Measurements from ENCODE around the gene DOCK9.
A peak's percentile ranks its signal among the peaks of the same experiment; 100 is the strongest.
"Not testable (repeated sequence)": the region's sequence is repeated elsewhere in the genome, so short reads cannot be mapped to it uniquely, and the experiment has no call there.

The DOCK9 gene

DNA sequence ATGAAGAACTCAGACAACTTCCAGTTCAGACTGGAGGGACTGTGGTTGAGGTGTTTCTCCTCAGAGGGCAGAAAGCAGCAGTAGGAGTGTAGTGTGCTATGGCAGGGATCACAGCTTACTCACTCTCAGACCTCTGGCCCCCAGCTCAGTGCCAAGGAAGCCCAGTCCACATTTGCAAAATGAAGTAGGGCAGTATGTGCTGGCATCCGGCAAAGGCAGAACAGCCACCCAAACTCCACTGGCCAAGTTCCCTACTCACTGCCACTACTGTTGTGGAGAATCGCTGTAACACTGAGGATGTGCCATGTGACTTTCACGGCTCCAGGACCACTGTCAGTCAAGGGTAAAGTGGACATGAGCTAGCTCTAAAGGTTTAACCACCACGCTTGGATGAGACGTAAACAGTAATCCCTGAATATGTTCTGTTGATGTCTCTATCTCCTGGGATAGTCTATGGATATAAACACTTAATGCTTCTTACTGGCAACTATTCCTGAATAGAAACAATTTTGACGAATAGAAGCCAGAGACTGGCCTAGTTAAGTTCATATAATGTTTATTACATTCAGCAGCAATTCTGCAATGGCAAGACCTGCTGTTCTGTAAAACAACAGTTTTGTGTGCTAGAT, 158.4 kb downstream of the DOCK9 start:
- no peak for DNase-seq

GRCh38 chr13:98816406-98816805, 161.5 kb downstream of the DOCK9 start:
- DNase-seq = no peak

GRCh38 chr13:98813993-98814392, 163.9 kb downstream of the DOCK9 start:
- DNase-seq = no peak

DNA sequence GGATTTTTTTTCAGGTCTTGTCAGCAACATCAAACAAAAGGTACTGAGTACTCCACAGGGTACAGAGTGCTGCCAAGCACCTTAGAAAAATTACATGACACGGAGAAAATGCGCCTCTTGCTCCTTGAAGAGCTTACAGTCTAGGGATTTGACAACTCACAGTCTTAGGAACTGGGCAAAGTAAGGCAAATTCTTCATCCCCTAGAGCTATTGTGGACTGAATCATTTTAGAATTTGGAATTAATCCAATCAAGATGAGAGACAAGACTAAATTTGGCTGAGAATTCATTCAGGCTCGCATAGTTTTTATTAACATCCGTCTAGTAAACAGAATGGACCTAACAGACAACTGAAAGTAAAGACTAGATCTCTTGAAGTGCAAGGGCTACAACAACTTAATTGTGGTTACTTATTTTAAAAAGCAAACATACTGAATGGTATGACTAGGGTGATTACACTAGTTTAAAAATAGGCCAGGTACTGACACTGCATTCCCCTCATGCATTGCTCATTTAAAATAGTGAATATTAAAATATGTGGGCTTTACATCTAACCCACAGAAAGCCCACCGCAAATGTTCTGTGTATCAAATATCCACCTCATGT, 165.6 kb downstream of the DOCK9 start:
- not testable (repeated sequence) for DNase-seq

GRCh38 chr13:98810746-98811145, 167.1 kb downstream of the DOCK9 start:
- DNase-seq = peak; percentile 10

DNA sequence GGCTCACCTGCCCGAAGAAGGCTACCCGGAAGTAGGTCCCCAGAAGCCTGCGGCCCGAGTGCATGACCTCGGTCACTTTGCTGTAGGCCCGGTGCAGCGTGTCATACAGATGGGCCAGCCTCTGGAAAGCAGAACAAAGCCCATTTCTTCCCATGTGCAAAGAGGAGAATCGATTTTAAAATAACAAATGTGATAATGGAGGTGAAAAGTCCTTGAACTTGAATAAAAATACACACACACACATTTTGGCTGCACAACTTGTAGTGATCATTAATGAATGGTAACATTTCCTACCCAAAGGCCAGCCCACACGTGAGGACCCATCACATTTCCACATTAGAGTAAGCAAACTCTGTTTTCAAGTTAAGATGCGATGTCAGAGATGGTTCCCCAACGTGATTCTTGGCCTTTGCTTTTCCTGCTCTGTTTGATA, 168.5 kb downstream of the DOCK9 start:
- DNase-seq = no peak

GRCh38 chr13:98807774-98808173, 170.1 kb downstream of the DOCK9 start:
- DNase-seq = no peak

DNA sequence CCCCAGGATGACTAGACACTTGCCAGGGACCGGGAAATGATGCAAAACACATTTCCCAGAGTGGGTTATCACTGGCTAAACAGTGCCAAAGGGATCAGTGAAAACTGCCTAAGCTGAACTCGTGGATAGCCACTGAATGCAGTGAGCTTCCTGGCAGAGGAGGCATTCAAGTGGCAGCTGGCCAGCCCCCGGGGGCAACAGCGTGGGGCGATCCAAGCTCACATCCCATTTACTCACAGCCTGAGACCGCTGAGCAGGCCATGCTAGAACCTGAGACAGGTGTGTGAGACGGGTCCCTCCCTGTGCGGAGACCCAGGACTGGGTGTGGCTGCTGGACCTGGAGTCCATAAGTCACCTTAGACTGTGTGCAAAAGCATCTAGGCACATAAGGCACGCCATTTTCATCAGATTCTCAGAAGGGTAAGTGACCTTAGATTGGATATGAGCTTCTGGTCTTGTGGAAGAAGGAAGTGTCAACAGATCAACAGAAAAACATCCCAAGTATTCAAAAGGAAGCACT, 173.5 kb downstream of the DOCK9 start:
- no peak for DNase-seq

DNA sequence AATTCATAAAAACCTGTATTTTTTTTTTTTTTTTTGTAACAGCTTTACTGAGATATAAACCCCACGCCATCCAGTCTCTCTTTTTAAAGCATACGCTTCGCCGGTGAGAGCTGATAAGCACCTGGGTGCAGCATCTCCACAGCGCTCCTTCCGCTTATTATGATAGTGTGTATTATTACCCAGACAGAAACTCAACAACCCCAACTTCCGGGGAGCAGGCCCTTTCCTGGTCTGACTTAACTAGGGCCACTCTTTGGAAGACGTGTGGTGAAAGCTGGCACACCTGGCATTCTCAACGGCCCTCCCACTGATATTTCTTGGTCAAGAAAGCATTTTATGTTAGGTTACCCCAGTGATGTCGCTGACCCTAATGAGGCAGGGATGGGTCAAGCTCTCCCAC, 173.9 kb downstream of the DOCK9 start:
- DNase-seq = no peak

DNA sequence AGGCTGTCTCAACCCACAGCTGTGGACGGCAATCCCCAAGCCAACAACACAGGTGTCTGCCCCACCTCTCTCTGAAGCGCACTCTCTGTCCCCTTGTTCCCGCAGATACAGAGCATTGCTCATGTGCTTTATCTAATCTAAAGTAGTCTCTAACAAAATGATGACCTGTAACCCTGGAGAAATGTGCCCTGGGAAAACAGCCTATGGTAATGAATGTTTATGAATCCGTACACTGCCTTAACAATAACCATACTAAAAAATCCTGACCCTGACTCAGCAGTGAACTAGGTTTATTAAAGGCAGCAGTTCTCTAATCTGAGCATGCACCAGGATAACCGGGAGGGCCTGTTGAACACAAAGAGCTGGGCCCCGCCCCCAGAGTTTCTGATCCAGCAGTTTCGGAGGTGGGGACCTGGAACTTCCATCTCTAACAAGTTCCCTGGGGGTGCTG, 174.7 kb downstream of the DOCK9 start:
- DNase-seq = no peak

- no peak for DNase-seq
These were observed 175.3 kb downstream of the DOCK9 start for GRCh38 chr13:98802559-98802958.

- DNase-seq = no peak
These were observed 176.0 kb downstream of the DOCK9 start for GRCh38 chr13:98801626-98802418.

DNA sequence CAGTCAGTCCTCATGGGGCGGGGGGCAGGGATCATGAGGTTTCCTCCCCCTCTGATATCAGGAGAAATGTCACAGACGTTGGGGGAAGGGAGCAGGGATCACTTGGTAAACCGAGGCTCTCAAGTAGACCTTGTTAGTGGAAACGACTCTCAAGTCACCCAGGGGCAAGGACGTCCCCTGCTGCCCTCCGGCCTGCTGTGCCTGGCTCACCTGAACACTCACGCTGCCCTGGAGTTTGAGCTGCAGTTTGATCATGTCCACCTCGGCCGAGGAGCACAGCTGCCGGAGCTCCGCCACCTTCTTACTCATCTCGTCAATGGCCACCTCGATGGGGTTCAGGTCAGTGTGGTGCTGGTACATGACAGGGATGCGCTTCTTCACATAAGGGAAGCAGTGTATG, 177.8 kb downstream of the DOCK9 start:
- DNase-seq = no peak

GRCh38 chr13:98798849-98799645, 178.8 kb downstream of the DOCK9 start:
- peak; percentile 66 for DNase-seq

DNA sequence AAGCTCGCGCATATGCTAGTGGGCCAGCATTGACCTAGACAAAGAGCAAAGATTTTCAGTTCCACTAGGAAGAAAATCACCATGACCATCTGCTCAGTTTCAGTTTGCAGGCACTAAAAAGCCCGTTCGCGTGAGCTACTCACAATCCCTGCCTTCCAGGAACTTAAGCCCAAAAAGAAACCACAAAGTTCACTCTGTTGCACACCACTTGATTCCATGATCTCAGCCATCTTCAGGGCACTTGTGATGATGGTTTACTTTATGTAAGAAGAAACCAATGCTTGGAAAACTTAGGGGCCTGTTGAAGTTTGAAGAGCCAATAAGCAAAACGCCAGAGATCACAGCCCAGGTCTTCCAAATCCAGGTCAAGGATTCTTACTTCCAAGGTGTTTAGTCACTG, 180.4 kb downstream of the DOCK9 start:
- DNase-seq = no peak

DNA sequence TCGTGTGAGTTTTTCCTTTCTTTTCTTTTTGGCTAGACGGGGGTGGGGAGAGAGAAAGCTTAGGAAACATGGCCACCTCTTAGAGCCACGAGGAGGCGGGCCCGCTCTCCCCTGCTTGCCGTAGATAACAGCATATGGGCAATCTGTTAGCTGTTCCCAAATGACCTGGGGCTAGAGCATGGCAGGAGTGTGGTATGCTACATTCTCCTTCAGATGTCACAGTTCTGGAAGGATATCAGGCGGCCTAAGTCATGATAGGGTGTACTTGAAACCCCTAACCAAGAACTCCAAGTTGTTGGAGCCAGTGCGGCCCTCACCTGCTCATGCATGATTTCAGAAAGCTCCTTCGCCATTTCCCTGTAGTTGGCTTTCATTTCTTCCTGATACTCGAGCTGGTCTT, 181.1 kb downstream of the DOCK9 start:
- no peak for DNase-seq

- no peak for DNase-seq
These were observed 181.7 kb downstream of the DOCK9 start for GRCh38 chr13:98796191-98796590.

GRCh38 chr13:98795220-98795619, 182.6 kb downstream of the DOCK9 start:
- no peak for DNase-seq

GRCh38 chr13:98794498-98794897, 183.4 kb downstream of the DOCK9 start:
- no peak for DNase-seq

DNA sequence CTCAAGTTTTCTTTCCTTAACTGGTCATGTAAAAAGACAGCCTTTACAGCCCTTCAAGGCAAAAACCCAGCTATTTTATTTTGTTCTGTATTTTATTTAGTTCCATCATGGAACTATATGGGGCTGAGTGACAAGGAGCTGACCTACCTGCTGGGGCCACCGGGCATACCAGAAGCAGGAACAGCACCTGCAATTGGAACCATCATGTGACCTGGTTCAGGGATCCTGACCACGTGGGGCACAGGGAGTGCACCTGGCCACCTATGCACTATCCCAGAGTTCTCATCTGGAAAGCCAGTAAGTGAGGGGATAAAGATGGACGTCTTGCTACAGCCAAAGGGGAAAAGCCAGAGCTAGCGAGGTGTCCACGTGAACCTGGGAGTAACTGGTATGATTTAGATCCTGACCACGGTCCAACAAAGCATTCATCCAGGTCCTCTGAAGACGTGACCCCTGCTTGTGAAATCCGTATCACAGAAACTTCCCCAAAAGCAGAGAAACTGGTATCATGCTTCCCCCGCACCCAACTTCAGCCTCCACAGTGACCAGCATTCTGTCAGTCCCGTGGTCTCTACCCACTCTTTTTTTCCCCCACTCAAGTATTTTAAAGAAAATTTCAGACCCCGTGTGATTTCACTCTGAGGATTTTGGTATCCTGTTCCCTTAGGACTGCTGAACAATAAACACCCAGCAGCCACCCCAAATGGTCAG, 184.9 kb downstream of the DOCK9 start:
- DNase-seq = no peak

- no peak for DNase-seq
These were observed 185.5 kb downstream of the DOCK9 start for GRCh38 chr13:98792321-98792720.

- no peak for DNase-seq
These were observed 186.3 kb downstream of the DOCK9 start for GRCh38 chr13:98791611-98792010.
